ENCODE results near the gene WRAP73. TPM values are rescaled to one million over a fixed set of nuclear protein-coding genes. Genes with fewer than 3 reads are reported as not detected.

WRAP73 gene
- total RNA-seq, 2 donors from 2014 or later, result 22.3 to 39.5 TPM

DNA sequence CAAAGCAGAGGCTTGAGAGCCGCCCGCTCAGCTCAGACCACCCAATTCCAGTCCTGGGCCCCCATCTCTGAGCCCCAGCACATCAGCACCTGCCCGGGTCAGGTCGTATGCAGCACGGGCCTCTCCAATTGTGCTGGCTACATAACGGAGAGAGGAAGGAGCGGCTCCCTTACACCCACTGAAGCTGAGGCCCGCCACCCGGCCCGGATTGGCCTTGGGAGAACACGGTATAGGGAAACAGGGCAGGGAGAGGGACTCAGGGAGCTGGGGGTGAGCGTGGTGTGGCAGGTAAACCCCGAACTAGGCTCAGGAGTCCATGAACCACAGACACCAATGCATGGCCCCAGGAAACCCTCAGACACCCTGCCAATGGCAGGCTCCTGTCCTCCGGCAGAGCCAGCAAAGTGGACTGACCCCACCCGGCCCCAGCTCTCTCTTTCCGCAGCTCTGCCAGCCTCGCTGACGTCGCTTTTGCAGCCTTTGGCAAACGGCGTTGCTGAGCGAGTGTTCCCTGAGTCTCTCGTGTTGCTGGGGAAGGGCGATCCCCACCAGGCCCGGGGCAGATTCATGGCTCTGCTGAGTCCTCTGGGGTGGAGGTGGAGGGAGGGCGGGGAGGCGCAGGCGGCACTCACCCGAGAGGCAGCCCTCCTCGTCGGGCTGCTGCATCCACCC, 55.1 kb downstream of the WRAP73 start:
- Histone ChIP-seq H3K4me1 (replicated peaks) (no peaks in the 10 kb centered on the region), H3K27me3 (replicated peaks; ENCODE audit: insufficient read depth) (no peaks in the 10 kb centered on the region), H3K9me3 (no peaks in the 10 kb centered on the region), H3K4me3 (no peak overlapping the region), H3K36me3 (no peaks in the 10 kb centered on the region), H3K27ac (no peak overlapping the region)
- DNase-seq (ENCODE audit: low spot score), result no peak
- intact Hi-C loops (cut with DNase I), result no loop called here
- TF ChIP-seq POLR2A (IDR thresholded peaks at IDR 0.05), result no peak
- WGBS, result 90% methylated on average over 31 of the region's 31 CpGs

DNA sequence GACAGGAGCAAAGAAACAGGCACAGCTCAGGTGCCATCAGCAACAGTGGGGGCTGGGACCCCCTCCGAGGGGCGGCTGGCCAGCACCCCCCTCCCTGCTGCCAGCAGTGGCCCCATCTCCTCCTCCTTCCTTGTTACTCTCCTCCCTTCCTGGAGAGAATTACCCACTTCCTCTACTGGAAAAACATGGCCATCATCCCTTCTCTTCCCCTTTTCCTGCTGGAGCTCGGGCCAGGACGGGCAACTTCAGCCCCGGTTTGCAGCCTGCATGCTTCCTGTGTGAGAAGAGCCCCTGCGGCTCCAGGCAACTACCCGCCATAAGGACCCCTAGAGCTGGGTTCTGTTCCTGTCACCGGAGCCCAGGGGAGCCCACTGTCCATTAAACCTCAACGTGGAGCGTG, 56.2 kb downstream of the WRAP73 start:
- no peak for DNase-seq (ENCODE audit: low spot score)
- H3K27ac ChIP-seq, result no peak overlapping the region
- H3K36me3 ChIP-seq, result no peaks in the 10 kb centered on the region
- WGBS, result 75% methylated on average over 10 of the region's 10 CpGs
- H3K4me1 ChIP-seq (replicated peaks), result no peaks in the 10 kb centered on the region
- H3K27me3 ChIP-seq (replicated peaks; ENCODE audit: insufficient read depth), result no peaks in the 10 kb centered on the region
- intact Hi-C loops (cut with DNase I), result no loop called here
- no peaks in the 10 kb centered on the region for H3K9me3 ChIP-seq
- TF ChIP-seq POLR2AphosphoS5 (IDR thresholded peaks at IDR 0.05) (no peak), POLR2A (IDR thresholded peaks at IDR 0.05) (no peak)
- TF ChIP-seq, protein P1, sequence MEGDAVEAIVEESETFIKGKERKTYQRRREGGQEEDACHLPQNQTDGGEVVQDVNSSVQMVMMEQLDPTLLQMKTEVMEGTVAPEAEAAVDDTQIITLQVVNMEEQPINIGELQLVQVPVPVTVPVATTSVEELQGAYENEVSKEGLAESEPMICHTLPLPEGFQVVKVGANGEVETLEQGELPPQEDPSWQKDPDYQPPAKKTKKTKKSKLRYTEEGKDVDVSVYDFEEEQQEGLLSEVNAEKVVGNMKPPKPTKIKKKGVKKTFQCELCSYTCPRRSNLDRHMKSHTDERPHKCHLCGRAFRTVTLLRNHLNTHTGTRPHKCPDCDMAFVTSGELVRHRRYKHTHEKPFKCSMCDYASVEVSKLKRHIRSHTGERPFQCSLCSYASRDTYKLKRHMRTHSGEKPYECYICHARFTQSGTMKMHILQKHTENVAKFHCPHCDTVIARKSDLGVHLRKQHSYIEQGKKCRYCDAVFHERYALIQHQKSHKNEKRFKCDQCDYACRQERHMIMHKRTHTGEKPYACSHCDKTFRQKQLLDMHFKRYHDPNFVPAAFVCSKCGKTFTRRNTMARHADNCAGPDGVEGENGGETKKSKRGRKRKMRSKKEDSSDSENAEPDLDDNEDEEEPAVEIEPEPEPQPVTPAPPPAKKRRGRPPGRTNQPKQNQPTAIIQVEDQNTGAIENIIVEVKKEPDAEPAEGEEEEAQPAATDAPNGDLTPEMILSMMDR (IDR thresholded peaks at IDR 0.05), result no peak
- no peak overlapping the region for H3K4me3 ChIP-seq

DNA sequence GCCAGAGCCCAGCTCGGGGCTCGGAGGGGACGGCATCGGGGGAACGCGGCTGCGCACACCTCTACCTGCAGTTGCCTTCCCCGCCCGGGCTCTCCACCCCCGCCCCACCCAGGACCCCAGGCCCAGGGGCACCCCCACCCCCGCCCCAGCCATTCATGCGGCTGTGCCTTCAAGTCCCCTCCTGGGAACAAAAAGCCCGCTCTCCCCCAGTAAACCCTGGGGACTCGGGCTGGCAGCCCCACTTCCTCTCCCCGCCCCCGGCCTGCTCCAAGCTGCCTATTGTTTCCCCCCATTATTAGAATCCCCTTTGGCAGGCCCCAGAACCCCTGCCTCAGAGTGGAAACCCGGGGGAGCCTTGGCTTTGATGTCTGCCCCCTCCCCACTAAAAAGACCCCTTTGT, 56.6 kb downstream of the WRAP73 start:
- no peaks in the 10 kb centered on the region for H3K36me3 ChIP-seq
- no peaks in the 10 kb centered on the region for H3K4me1 ChIP-seq (replicated peaks)
- no peaks in the 10 kb centered on the region for H3K27me3 ChIP-seq (replicated peaks; ENCODE audit: insufficient read depth)
- DNase-seq (ENCODE audit: low spot score), result no peak
- H3K9me3 ChIP-seq, result no peaks in the 10 kb centered on the region
- 89% methylated on average over 16 of the region's 17 CpGs for WGBS
- H3K4me3 ChIP-seq, result no peak overlapping the region
- TF ChIP-seq, protein P1 (IDR thresholded peaks at IDR 0.05), result no peak
- TF ChIP-seq POLR2AphosphoS5 (IDR thresholded peaks at IDR 0.05), result no peak
- no peak for TF ChIP-seq POLR2A (IDR thresholded peaks at IDR 0.05)
- intact Hi-C loops (cut with DNase I), result no loop called here
- H3K27ac ChIP-seq, result no peak overlapping the region

DNA sequence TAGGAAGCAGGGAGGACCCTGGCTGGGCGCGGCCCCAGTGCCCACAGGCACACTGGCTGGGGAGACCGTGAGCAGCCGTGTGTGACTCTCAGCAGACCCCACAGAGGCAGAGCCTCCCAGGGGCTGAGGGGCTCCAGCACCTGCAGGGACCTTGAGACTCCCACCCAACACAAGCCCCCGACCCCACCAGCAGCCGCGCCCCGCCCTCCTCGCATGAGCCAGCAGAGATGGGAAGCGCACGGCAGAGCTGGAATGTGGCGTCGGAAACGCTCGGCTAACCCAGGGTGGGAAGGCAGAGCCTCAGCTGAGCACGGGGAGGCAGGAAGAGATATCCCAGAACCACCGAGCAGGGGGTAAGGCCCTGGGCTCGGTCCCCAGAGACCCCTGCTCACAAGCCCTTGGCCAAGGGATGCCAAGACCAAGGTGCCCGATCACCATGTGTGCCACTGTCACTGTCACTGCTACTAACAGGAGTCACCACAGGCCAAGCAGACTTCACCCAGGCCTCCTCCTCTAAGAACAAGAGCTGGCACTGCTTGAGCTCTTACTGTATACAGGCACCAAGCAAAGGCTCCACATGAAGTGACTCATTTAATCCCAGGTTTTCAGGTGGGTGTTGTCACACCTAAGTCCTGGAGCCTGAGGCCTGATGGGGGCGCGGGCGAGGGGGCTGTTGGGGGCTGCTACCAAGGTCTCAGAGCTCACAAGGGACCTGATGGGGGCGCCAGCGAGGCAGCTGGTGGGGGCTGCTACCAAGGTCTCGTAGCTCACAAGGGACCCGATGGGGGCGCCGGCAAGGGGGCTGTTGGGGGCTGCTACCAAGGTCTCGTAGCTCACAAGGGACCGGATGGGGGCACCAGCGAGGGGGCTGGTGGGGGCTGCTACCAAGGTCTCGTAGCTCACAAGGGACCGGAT, 58.7 kb downstream of the WRAP73 start:
- Histone ChIP-seq H3K4me3 (no peak overlapping the region), H3K4me1 (replicated peaks) (no peaks in the 10 kb centered on the region), H3K27ac (no peak overlapping the region), H3K36me3 (no peaks in the 10 kb centered on the region), H3K9me3 (no peaks in the 10 kb centered on the region), H3K27me3 (replicated peaks; ENCODE audit: insufficient read depth) (no peaks in the 10 kb centered on the region)
- TF ChIP-seq POLR2AphosphoS5 (IDR thresholded peaks at IDR 0.05) (no peak), POLR2A (IDR thresholded peaks at IDR 0.05) (no peak)
- intact Hi-C loops (cut with DNase I), result no loop called here
- 90% methylated on average over 31 of the region's 33 CpGs for WGBS
- no peak for DNase-seq (ENCODE audit: low spot score)

DNA sequence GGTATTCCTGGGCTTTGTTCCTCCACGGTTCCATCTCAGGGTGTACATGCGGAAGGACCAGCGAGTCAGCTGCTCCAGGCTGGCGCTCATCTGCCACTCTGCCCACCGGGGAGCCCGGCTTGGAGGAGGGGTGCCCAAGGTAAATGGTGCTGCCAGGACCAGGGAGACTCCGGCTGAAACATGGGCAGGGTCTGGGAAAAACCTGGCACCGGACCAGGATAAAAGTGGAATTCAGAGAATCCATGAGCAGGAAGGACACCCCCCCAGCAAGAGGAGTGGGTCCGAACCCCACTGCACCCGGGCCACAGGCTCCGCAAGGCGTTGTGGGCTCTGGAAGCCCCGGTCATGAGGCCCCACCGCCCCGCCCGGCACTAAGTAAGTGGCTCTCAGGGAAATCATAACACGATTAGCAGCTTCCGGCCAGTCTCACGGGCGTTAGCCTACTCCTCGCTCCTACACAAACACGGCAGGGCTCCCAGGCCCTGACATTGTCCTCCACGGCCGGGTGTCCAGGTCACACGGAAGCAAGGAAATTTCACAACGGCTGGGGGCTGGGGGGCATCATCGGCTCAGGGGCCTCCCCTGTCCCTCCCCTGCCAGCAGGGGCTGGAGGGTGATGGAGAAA, 59.7 kb downstream of the WRAP73 start:
- 89% methylated on average over 26 of the region's 27 CpGs for WGBS
- Histone ChIP-seq H3K27ac (no peak overlapping the region), H3K4me1 (replicated peaks) (no peaks in the 10 kb centered on the region), H3K4me3 (no peak overlapping the region), H3K9me3 (no peaks in the 10 kb centered on the region), H3K36me3 (no peaks in the 10 kb centered on the region), H3K27me3 (replicated peaks; ENCODE audit: insufficient read depth) (no peaks in the 10 kb centered on the region)
- TF ChIP-seq, protein P1 (IDR thresholded peaks at IDR 0.05), result no peak
- no peak for TF ChIP-seq POLR2A (IDR thresholded peaks at IDR 0.05)
- intact Hi-C loops (cut with DNase I), result no loop called here
- no peak for DNase-seq (ENCODE audit: low spot score)
